ENCODE results near the gene PSMB4.

Gene PSMB4

GRCh38 chr1:151443846-151444782 is 44.7 kb downstream of the PSMB4 start:
- peak; percentile 85 for DNase-seq (ENCODE audit: low spot score)

- no peak for DNase-seq (ENCODE audit: low spot score)
Observed at GRCh38 chr1:151444783-151445177, 45.4 kb downstream of the PSMB4 start.

GRCh38 chr1:151447696-151448095 is 48.3 kb downstream of the PSMB4 start:
- DNase-seq (ENCODE audit: low spot score) = no peak
